ENCODE data around the gene CST4. TPM values are rescaled to one million over a fixed set of nuclear protein-coding genes. Genes with fewer than 3 reads are reported as not detected.
"Not testable (repeated sequence)": the region's sequence is repeated elsewhere in the genome, so short reads cannot be mapped to it uniquely, and the experiment has no call there.

CST4 gene
- total and polyA plus RNA-seq, 2 experiments from 2014 or later = 0.23 TPM; not detected in 1

GRCh38 chr20:23659989-23660837, 28.6 kb downstream of the CST4 start:
- no peak overlapping the region for H2AFZ ChIP-seq
- peaks cover 34% of the 10 kb centered on the region for H3K4me1 ChIP-seq (ENCODE audit: insufficient read depth)
- WGBS (ENCODE audit: low lambda C conversion rate, missing lambda C conversion rate) = 63% methylated on average over 8 of the region's 8 CpGs
- no peaks in the 10 kb centered on the region for H3K9me3 ChIP-seq (ENCODE audit: low read depth)
- no peaks in the 10 kb centered on the region for H3K79me2 ChIP-seq
- no peak for TF ChIP-seq EZH2 (IDR thresholded peaks at IDR 0.05; ENCODE audit: borderline replicate concordance)
- TF ChIP-seq, protein P1, sequence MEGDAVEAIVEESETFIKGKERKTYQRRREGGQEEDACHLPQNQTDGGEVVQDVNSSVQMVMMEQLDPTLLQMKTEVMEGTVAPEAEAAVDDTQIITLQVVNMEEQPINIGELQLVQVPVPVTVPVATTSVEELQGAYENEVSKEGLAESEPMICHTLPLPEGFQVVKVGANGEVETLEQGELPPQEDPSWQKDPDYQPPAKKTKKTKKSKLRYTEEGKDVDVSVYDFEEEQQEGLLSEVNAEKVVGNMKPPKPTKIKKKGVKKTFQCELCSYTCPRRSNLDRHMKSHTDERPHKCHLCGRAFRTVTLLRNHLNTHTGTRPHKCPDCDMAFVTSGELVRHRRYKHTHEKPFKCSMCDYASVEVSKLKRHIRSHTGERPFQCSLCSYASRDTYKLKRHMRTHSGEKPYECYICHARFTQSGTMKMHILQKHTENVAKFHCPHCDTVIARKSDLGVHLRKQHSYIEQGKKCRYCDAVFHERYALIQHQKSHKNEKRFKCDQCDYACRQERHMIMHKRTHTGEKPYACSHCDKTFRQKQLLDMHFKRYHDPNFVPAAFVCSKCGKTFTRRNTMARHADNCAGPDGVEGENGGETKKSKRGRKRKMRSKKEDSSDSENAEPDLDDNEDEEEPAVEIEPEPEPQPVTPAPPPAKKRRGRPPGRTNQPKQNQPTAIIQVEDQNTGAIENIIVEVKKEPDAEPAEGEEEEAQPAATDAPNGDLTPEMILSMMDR (IDR thresholded peaks at IDR 0.05; ENCODE audit: poor library complexity) = no peak
- TF ChIP-seq EZH2phosphoT487 (IDR thresholded peaks at IDR 0.05; ENCODE audit: low read depth, severe bottlenecking, unreplicated experiment) = no peak
- H3K27ac ChIP-seq = peak overlapping the region; percentile 66
- no peaks in the 10 kb centered on the region for H3K9me2 ChIP-seq (replicated peaks; ENCODE audit: insufficient read depth)
- peak overlapping the region; percentile 2 for H3K4me2 ChIP-seq
- no peaks in the 10 kb centered on the region for H3K36me3 ChIP-seq (replicated peaks; ENCODE audit: insufficient read depth, low read depth)
- no peaks in the 10 kb centered on the region for H3K27me3 ChIP-seq
- H3K4me3 ChIP-seq = no peak overlapping the region
- no peak for DNase-seq (ENCODE audit: low spot score)
- no peaks in the 10 kb centered on the region for H4K20me1 ChIP-seq (ENCODE audit: insufficient read depth, poor library complexity, severe bottlenecking)

DNA sequence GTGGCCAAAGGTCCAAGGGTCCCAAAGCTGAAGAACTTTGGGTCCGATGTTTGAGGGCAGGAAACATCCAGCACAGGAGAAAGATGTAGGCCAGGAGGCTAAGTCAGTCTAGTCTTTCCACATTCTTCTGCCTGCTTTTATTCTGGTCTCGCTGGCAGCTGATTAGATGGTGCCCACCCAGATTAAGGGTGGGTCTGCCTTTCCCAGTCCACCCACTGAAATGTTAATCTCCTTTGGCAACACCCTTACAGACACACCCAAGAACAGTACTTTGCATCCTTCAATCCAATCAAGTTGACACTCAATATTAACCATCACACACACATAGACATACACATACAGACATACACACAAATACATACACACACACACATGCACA, 29.2 kb downstream of the CST4 start:
- Histone ChIP-seq H3K4me1 (ENCODE audit: insufficient read depth) (peaks cover 34% of the 10 kb centered on the region), H3K27ac (peak overlapping the region; percentile 66)
- H3K4me3 ChIP-seq; H3K9me3 ChIP-seq (ENCODE audit: low read depth); H3K4me2 ChIP-seq; H3K9me2 ChIP-seq (replicated peaks; ENCODE audit: insufficient read depth); H4K20me1 ChIP-seq (ENCODE audit: insufficient read depth, poor library complexity, severe bottlenecking); H3K36me3 ChIP-seq (replicated peaks; ENCODE audit: insufficient read depth, low read depth); DNase-seq (ENCODE audit: low spot score); H2AFZ ChIP-seq; H3K79me2 ChIP-seq; H3K27me3 ChIP-seq: not testable (repeated sequence)
- 97% methylated on average over 2 of the region's 2 CpGs for WGBS (ENCODE audit: low lambda C conversion rate, missing lambda C conversion rate)

DNA sequence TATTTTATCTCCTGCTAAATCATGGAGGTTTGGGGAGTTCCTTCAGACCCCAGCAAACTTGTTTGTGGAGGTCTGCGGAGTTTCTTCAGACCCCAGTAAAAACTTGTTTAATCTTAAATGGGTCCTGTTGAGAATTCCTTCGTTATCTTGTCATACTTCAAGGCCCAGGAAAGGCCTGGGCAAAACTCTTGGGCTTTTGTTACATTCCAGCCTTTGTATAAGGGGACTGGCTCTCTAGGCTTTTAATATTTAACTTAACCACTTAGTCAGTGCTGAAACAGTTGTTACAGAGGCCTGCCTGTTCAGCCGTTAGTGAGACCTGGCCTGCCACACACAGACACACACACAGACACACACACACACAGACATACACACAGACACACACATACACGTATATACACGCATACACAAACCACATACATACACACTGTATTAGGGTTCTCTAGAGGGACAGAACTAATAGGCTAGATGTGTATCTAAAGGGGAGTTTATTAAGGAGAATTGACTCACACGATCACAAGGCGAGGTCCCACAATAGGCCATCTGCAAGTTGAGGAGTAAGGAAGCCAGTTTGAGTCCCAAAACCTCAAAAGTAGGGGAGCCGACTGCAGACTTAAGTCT, 29.7 kb downstream of the CST4 start:
- no peaks in the 10 kb centered on the region for H3K27me3 ChIP-seq
- 58% methylated on average over 8 of the region's 8 CpGs for WGBS (ENCODE audit: low lambda C conversion rate, missing lambda C conversion rate)
- H3K4me1 ChIP-seq (ENCODE audit: insufficient read depth) = peaks cover 34% of the 10 kb centered on the region
- no peaks in the 10 kb centered on the region for H4K20me1 ChIP-seq (ENCODE audit: insufficient read depth, poor library complexity, severe bottlenecking)
- no peak for DNase-seq (ENCODE audit: low spot score)
- no peaks in the 10 kb centered on the region for H3K9me2 ChIP-seq (replicated peaks; ENCODE audit: insufficient read depth)
- no peaks in the 10 kb centered on the region for H3K9me3 ChIP-seq (ENCODE audit: low read depth)
- peak overlapping the region; percentile 66 for H3K27ac ChIP-seq
- H3K4me2 ChIP-seq = peak overlapping the region; percentile 17
- no peak overlapping the region for H2AFZ ChIP-seq
- no peaks in the 10 kb centered on the region for H3K79me2 ChIP-seq
- H3K4me3 ChIP-seq = no peak overlapping the region
- H3K36me3 ChIP-seq (replicated peaks; ENCODE audit: insufficient read depth, low read depth) = no peaks in the 10 kb centered on the region
- TF ChIP-seq EZH2phosphoT487 (IDR thresholded peaks at IDR 0.05; ENCODE audit: low read depth, severe bottlenecking, unreplicated experiment) (no peak), EZH2 (IDR thresholded peaks at IDR 0.05; ENCODE audit: borderline replicate concordance) (no peak)
- TF ChIP-seq, protein P1 (IDR thresholded peaks at IDR 0.05; ENCODE audit: poor library complexity) = no peak

DNA sequence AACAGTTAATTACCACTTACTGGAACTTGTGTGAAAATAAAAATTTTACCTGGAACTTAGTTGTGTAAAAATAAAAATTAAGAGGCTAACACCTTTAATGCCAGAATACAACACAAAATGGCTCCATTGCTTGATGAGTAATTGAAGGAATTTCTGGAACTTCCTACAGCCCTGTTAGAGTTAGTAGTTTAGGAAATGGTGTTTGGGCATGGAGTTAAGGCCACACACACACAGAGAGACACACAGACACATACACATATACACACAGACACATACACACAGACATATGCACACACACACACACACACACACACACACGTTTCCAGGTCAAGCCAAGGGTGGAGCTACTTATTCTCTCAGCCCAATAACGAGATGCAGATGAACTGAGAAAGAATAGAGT, 30.5 kb downstream of the CST4 start:
- Histone ChIP-seq H2AFZ (no peak overlapping the region), H4K20me1 (ENCODE audit: insufficient read depth, poor library complexity, severe bottlenecking) (no peaks in the 10 kb centered on the region), H3K9me2 (replicated peaks; ENCODE audit: insufficient read depth) (no peaks in the 10 kb centered on the region), H3K4me1 (ENCODE audit: insufficient read depth) (peaks cover 34% of the 10 kb centered on the region), H3K27me3 (no peaks in the 10 kb centered on the region), H3K4me2 (no peak overlapping the region), H3K79me2 (no peaks in the 10 kb centered on the region), H3K9me3 (ENCODE audit: low read depth) (no peaks in the 10 kb centered on the region), H3K4me3 (no peak overlapping the region), H3K27ac (peak overlapping the region; percentile 66), H3K36me3 (replicated peaks; ENCODE audit: insufficient read depth, low read depth) (no peaks in the 10 kb centered on the region)
- TF ChIP-seq EZH2 (IDR thresholded peaks at IDR 0.05; ENCODE audit: borderline replicate concordance) = no peak
- TF ChIP-seq EZH2phosphoT487 (IDR thresholded peaks at IDR 0.05; ENCODE audit: low read depth, severe bottlenecking, unreplicated experiment) = no peak
- TF ChIP-seq, protein P1 (IDR thresholded peaks at IDR 0.05; ENCODE audit: poor library complexity) = no peak
- no peak for DNase-seq (ENCODE audit: low spot score)
- 66% methylated on average over 2 of the region's 2 CpGs for WGBS (ENCODE audit: low lambda C conversion rate, missing lambda C conversion rate)

Measured in hepatocyte (in vitro differentiated cells).